Activated gamma-delta T cell treated with Interleukin-2 at 50 U/mL for 16 hours (primary cell): Measurements from ENCODE around the gene BOD1L2.

Source experiments
- DNase-seq: peaks from one replicate; pipeline ENCODE4 v3.0.0-alpha.2; 2020

BOD1L2 gene

DNA sequence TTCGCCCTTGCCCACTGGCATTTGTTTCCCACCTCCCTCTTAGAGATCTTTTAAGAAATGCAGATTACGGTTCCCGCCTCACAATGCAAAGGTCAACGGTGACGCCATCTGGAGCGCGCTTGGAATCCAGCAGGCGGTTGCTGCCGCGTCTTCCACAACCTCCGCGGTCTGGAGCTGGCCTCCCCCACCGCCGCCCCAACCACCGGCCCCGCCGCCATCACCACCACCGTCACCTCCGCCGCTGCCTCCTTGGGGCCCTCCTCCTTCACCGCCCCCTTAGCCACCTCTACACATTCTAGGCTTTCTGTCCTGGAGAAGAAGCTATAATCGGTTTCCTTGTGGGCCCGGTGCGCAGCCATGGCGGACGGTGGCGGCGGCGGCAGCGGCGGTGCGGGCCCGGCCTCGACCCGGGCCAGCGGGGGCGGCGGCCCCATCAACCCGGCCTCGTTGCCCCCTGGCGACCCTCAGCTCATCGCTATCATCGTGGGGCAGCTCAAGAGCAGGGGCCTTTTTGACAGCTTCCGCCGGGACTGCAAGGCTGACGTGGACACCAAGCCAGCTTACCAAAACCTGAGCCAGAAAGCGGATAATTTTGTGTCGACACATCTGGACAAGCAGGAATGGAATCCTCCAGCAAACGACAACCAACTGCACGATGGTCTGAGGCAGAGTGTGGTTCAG lies at the start of gene BOD1L2:
BOD1L2 (plus strand) TSS at position 132 of the 681 bp plus-strand sequence; CDS start at position 358, 226 bp downstream.
- no peak for DNase-seq

DNA sequence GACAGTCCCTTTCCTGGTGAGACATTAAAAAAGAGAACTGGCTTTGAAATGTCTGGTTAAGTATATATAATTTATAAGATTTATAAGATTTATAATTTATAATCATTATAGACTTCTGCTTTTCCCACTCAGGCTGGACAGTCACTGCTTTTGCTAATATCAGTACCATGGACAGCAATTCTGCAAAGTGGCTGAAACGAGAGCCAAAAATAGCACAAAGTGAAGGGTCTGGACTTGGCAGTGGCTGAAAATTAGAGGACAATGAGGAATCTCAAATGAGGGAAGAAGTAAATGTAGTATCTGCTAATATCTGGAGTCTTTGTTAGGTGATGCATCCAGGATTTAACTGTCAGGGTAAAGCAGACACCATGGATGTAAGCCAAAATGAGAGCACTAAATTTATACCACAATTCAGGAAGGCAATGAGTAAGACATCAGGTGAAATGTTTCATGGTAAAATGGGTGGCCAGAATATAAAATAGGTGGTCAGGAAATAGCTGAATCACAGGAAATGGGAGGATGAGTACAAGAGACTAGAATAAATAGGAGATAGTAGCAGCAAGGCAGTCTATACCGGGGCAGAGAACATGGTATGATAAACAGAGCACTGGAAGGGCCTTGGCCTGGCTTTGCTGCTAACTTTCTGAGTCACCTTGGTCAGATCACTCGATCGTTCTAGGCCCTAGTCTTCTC lies 39.6 kb upstream of the BOD1L2 start:
- no peak for DNase-seq

DNA sequence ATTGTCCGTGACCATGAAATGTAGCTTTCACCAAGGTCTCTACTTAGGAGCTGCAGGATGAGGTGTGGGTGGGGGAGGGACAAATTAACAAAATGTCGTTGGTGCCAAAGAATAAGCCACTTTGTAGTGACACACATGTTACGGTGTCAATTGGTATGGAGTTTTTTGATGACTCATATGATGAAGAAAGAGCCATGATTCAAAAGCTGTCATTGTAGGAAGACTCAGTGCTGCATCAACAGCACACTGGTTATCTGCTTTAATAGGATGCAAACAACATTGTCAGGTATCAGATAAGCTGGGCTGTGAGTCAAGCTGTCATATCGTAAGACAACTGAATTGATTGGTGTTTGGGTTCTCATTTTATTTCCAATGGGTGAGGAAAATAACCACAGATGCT lies 36.6 kb upstream of the BOD1L2 start:
- DNase-seq = no peak

DNA sequence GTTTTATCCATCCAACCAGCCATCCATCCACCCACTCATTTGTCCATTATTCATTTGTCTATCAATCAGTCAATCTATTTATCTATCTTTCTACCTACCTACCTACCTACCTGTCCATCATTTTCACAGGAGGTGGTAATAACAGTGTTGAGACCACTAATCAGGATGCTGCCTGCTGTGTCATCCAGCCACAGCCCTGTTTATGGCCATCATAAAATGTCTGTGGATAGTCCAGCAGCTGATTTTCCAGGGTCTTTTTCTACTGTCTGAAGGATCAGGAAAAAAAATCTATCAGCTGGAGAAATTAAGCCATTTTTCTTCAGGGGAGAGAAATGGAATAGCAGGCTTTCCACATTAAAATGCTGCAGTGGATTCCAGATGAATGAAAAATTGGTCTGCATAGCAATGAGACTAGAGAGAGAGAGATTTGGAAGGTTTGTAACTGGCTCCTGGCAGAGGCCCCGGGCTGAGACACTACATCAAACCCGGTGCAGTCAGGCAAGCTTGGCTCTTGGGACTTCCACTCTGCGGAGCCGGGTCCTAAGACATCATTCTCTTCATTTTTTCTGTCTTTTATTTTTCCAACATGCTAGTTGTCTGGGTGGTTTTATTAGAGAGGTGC lies 33.0 kb upstream of the BOD1L2 start:
- DNase-seq = no peak

DNA sequence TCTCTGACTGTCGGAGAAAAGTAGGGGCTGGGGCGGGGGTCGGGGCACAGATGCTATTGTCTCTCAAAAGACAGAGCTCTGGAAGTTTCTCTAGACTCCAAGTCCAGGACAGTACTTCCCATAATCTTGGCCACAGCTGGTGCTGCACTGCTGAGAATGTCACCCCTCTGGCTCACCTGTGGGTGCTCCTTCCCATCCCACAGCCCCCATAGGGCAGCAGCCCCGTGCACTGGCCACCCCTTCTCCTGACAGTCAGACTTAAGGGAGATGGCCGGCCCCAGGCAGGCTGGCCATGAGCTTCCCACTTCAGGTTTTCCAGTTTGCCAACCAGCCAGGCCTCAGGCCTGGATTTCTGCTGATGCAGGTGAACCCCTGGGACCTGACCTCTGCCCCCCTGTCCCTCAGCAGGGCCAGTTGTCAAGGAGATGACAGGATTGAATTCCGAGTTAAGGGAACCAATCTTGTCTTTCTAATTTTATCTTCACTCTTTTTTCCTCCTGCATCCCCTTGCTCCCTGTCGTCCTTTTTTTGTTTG lies 30.2 kb upstream of the BOD1L2 start:
- DNase-seq = no peak

DNA sequence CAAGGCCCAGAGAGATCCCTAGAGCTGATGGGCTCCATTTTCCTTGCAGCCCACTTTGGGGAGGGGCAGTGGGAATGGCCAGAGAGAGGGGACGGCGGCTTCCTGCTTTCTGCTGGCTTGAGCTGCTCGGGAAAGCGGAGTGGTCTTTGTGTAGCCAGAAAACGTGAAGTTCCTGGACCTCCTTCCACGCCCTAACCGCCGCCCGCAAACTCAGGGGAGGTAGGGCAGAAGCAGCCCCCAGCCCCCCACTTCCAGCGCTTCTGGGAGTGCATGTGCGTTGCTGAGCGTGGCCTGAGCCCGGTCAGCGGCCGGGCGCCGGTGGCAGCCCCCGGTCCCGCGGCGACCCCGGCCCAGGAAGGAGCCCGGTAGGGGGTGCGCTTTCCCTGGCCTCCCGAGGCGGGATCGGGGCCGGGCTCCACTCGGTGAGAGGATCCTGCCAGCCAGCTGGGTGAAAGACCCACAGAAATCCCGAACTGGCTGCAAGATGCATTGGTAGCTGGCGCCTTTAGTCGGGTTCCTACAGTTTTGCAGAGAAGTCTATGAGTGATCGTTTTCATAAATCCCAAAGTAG lies 25.3 kb upstream of the BOD1L2 start:
- no peak for DNase-seq

DNA sequence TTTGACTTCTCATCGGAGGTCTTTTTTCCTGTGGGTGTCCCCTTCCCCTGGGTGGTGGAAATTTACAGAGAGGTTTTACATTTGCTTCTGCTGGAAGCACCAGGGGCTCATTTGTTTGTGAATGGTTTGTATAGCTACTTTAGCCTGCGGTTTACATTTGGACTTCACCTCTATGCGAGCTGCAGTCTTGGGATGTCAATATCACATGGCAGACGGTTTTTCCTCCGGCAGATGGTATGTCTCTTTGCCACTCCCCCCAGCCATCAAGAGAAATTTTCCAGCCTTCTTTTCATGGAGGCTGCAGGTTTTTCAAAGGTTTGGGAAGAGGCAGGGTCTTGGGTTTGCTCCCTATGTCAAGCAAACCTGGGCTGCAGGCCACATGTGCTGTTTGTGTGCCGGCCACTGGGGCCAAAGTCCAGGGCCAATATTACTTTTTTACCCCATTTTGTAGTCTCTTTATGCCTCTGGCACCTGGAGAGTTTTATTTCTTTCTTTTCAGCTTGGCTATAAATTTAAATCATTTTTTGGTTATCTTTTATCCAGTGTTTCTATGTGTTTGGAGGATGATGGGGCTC lies 23.9 kb upstream of the BOD1L2 start:
- DNase-seq = no peak

DNA sequence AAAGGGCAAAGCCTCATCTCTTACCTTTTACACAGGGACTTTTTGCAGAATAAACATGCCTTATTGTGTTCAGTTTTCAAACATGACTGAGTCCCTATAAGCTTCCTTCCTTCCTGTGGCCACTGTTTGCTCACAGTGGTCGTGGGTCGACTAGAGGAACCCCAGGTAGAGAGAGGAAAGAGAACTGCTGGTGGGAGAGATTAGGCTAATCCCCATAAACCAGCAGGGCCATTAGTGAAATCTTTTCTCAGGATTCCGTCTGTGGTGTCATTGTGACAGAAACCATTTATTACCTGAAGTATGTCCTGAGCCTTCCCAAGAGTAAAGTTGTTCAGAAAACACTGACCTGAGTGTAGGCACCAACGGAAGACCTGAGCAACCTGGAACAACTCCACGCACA lies 21.3 kb upstream of the BOD1L2 start:
- no peak for DNase-seq

DNA sequence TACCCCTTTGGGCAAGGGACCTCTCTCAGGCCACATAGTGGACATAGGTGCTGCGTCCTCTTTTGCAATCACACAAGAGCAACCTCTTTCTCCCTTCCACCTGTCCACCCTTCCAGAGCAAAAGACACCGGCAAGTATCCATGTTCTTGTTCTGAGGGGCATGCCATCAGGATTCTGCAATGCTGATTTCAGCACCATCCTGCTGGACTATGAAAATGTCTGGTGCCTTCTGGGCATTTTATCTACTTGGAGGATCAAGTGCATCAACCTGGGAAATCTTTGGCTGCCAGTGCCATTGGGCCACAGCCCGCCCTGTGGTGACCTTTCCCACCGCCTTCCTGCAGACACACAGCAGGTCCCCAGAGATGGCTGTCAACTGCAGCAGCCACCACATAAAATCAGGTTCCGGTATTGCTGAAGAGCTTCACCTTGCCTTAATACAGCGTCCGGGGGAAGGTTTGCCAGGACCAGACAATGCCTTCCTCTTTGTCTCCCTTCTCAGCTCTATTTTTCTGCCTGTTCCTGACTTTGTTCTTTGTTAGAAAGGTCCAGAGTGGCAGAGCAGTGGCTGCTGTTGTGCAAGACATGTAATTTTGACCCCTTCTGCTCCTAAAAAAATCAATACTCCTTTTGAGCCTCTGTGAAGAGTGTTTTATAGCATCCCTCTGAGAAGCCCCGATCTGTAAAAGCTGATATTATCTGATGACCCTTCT lies 18.5 kb upstream of the BOD1L2 start:
- no peak for DNase-seq

DNA sequence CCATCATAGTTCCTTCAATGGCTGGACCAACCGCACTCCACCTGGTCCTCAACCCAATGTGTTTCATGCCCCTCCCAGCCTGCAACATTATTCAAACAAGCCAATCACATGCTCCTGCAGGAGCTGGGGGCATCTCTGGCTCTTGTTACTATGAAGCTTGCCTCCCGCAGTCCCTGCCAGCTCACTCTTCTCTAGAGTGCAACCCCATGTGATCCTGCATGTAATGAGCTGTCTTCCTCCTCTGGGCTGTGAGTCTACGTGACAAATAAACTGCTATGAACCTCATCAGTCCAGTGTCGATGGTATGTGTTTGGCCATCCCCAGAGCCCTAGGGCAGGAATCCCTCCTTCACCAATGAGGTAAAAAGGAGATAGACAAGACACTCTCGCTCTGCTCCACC lies 15.8 kb upstream of the BOD1L2 start:
- DNase-seq = no peak

DNA sequence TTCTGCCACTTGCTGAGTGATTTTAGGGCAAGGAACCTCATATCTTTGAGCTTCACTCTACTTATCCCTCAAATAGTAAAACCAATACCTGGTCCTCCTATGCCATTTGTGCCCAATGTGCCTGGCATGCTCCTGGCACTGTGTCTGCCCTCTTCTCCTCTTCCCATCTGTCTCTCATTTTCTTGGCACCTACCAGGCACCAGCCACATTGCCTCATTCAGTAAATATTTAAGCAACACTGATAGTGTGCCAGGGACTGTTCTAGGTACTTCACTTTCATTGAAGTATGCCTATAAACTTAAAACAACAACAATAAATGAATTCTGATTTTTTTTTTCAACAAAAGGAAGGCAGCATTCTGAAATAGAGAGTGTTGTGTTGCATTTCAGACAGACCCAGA lies 15.1 kb upstream of the BOD1L2 start:
- DNase-seq = no peak

DNA sequence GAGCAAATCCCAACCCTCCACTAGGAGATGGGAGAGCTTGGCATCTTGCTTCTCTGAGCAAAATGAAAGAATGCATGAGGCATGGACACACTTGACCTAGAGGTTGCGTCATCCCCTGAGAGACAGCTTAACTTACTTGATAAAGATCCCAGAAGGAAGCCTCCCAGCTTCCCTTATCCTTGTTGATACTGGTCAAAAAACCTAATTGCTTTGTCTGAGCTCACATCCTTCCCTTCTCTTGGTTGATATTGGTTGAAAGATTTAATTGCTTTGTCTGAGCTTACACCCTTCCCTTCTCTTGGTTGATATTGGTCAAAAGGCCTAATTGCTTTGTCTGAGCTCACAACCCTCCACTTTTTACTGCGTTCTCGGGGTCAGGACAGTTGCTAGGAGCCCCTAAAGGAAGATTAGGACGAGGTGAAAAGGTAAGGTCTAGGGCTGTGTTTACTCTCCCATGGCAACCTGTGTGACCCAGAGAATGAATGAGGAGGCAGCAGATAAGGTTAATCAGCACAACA lies 12.2 kb upstream of the BOD1L2 start:
- DNase-seq = no peak

DNA sequence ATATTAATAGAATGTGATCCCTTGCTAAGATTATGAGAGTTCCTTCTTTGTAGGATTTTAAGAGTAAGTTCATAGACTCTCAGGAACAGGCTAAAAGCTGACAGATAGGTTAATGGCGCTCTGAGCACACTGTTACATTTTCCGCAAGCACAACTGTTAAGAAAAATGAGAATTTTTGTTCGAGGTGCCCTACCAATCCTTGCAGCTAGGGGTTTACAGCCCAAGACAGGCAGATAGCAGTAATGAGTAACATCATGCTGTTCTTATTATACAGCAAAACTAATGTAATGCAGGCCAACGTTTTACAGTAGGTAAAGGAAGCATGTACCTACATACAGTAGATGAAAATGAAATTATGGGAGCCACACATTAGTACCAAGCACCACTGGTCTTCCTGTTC lies 11.2 kb upstream of the BOD1L2 start:
- no peak for DNase-seq

DNA sequence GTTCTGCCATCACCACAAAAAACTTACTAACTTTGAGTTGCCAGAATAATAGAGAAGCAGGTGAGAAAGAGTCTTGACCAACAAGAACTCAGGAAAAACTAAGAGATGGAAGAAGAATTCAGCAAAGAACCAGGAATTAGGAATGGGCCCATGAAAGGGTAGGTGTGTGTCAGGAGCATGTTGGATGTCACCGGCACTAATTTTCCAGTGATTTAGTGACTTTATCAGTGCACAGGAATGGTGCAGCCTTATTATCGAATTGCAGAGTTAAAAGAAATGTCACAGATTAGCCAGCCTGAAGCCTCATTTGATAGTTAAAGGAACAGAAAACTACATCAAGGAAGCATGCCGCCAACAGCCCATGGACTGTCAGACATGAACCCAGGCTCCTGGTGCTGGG lies 9.0 kb upstream of the BOD1L2 start:
- no peak for DNase-seq

DNA sequence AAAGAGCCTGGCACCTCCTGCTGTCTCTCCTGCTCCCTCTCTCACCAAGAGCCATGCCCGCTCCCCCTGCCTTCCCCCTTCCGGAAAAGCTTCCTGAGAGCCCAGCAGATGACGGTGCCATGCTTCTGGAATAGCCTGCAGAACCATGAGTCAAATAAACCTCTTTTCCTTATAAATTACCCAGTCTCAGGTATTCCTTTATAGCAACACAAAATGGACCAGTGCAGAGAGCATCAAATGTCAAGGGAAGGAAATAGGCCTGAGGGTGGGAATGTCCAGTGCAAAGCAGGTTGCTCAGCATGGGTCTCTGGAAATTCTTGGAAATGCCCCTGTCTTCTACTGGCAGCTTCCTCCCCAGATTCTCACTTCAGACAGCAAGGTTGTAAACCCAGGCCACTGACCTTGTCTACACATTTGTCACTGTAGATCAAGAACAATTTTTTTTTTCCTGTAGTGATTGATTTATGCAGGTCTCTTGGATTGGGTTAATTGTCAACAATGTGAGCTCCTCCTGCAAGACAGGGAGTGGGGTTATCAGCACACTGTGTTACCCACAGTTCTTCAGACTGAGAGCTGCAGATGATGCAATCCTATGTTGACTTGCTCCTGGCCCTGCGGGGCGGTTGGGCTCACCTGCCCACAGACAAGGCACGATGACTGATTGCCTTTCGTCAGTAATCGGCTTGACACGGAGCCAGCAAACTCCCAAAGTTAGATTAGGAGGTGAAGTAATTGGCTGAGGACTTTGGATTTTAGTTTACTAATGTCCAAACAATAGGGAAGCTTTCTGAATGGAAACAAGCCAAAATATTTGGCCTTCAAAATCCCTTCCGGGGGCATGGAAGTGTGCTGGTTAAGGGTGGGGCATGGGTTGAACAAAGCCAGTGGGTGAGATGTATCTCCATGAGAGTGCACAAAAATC lies 5.4 kb upstream of the BOD1L2 start:
- DNase-seq = no peak

DNA sequence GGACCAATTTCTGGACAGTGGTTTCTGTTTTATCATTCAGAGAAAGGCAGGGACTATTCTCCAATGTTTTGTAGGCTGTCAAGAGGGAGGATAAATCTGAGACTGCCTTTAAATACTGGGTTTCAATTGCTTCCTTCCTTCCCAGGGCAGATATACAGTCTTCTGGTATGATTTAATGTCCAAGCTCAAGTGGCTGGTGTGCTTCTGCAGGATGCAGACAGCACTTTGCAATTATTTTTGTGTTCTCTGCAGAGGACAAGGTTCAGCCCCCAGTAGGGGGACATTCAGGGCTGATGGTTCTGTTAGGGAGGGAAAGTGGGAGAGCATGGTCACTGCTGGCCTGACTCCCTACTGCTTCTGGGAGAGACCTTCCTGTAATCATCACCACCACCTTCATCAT lies 4.6 kb upstream of the BOD1L2 start:
- no peak for DNase-seq

DNA sequence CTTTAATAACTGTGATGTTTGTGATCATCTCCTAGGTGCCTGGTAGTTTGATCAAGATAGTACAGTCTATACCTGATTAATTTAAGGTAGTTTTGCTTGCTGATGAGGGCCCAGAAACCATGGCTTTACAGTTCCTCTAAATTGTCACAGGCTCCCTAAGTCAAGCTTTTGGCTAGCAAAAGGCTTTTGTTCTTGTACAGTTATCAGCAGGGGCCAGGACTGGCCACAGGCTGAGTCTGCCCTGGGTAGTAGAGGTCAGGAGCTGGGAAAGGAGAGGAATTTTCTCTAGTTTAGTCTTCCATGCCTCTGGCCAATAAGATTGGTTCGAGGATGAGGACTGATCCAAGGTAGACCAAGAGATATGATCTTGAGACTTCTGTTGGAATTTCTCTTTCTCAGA lies 3.6 kb upstream of the BOD1L2 start:
- no peak for DNase-seq

DNA sequence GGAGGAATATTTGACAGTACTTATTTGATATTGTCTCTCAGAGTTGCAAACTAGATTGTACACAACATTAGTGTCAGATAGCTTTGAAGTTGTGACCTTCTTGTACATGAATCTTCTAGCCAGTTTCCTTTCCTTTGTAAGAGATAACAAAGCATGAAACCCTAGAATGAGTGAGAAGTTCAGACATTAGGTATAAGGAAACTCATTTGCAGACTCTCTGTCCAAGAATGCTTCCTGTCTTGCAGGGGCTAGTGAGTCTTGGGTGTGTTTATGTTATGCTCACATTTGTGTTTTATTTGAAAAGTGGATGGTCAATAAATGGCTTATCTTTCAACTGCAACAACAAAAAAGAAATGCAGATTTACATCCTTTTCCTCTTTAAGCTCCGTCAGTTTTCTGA lies 1.4 kb downstream of the BOD1L2 start:
- DNase-seq = no peak

DNA sequence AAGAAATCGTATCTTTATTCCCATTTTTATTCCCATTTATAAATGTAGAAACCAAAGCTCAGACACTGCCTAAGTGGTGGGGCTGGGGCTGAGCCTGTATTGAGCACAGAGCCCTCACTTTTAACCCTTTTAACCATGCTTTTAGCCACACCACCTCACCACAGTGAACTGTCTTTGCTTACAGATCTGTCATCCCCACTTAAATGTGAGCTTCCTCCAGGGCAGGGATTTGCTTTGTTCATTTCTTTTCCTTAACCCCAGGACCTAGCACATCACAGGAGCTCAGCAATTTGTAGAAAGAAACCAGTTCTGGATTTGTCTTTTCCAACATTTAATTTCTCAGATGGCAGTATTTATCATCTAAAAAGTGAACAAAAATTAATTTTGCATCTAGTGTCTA lies 2.2 kb downstream of the BOD1L2 start:
- DNase-seq = no peak

DNA sequence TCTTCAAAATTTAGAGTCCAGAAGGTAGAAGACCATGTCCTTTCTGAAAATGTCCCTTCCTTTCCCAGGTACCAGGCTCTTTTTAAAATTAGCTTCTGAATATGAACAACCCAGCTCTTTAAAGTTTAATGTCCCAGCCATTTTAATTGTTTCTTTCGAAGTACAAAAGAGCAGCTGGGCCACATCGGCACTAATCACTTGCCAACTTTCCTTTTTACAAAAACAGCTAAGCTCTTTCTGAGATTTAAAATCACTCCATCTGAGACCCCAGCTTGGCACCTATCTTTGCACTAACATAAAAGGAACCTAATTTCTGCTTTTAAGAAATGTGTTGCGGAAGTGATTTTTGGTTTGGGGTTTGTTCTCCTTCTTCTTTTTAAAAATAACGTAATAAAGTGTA lies 2.6 kb downstream of the BOD1L2 start:
- DNase-seq = no peak

DNA sequence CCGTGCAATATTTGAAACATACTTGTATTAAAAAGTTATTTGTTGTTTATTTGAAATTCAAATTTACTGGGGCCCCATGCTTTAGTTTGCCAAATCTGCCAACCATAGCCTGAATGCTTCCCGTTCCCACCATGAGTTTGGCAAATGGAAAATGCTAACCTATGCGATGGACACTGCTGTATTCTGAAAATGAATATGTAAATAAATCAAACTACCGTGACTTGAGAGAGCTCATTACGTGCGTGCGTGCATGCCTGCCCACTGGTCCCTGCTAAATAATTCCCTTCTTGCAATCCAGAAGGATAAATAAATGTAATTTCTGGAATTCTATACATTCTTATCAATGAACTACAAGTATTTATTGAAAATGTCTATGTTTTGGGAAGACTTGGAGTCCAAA lies 3.2 kb downstream of the BOD1L2 start:
- no peak for DNase-seq
